ENCODE data around the gene SFMBT1.

SFMBT1 gene

GRCh38 chr3:52887166-52887565 lies 158.7 kb downstream of the SFMBT1 start:
- DNase-seq (ENCODE audit: low spot score) = no peak
- Histone ChIP-seq H3K27ac (ENCODE audit: poor library complexity, severe bottlenecking) (no peak overlapping the region), H3K9me3 (ENCODE audit: severe bottlenecking) (no peaks in the 10 kb centered on the region), H3K4me1 (ENCODE audit: insufficient read depth, poor library complexity, severe bottlenecking) (peaks cover 6% of the 10 kb centered on the region), H3K4me3 (ENCODE audit: severe bottlenecking) (no peak overlapping the region), H3K36me3 (ENCODE audit: low read depth) (peaks cover 14% of the 10 kb centered on the region), H3K27me3 (ENCODE audit: insufficient read depth, poor library complexity, severe bottlenecking) (no peaks in the 10 kb centered on the region)
- ATAC-seq (ENCODE audit: low read depth) = no peak
- TF ChIP-seq CTCF (IDR thresholded peaks at IDR 0.05; ENCODE audit: poor library complexity, severe bottlenecking) = no peak

GRCh38 chr3:52886049-52886730 lies 159.7 kb downstream of the SFMBT1 start:
- ATAC-seq (ENCODE audit: low read depth) (no peak), DNase-seq (ENCODE audit: low spot score) (no peak)
- Histone ChIP-seq H3K4me3 (ENCODE audit: severe bottlenecking) (no peak overlapping the region), H3K27me3 (ENCODE audit: insufficient read depth, poor library complexity, severe bottlenecking) (no peaks in the 10 kb centered on the region), H3K4me1 (ENCODE audit: insufficient read depth, poor library complexity, severe bottlenecking) (peaks cover 6% of the 10 kb centered on the region), H3K27ac (ENCODE audit: poor library complexity, severe bottlenecking) (no peak overlapping the region), H3K36me3 (ENCODE audit: low read depth) (peaks cover 14% of the 10 kb centered on the region), H3K9me3 (ENCODE audit: severe bottlenecking) (no peaks in the 10 kb centered on the region)
- TF ChIP-seq CTCF (IDR thresholded peaks at IDR 0.05; ENCODE audit: poor library complexity, severe bottlenecking) = no peak

GRCh38 chr3:52882377-52882776 lies 163.5 kb downstream of the SFMBT1 start:
- no peak overlapping the region for H3K27ac ChIP-seq (ENCODE audit: poor library complexity, severe bottlenecking)
- no peak overlapping the region for H3K4me3 ChIP-seq (ENCODE audit: severe bottlenecking)
- H3K36me3 ChIP-seq (ENCODE audit: low read depth) = peaks cover 14% of the 10 kb centered on the region
- H3K27me3 ChIP-seq (ENCODE audit: insufficient read depth, poor library complexity, severe bottlenecking) = no peaks in the 10 kb centered on the region
- TF ChIP-seq CTCF (IDR thresholded peaks at IDR 0.05; ENCODE audit: poor library complexity, severe bottlenecking) = no peak
- no peaks in the 10 kb centered on the region for H3K4me1 ChIP-seq (ENCODE audit: insufficient read depth, poor library complexity, severe bottlenecking)
- no peaks in the 10 kb centered on the region for H3K9me3 ChIP-seq (ENCODE audit: severe bottlenecking)
- DNase-seq (ENCODE audit: low spot score) (no peak), ATAC-seq (ENCODE audit: low read depth) (no peak)

- Histone ChIP-seq H3K4me1 (ENCODE audit: insufficient read depth, poor library complexity, severe bottlenecking) (no peaks in the 10 kb centered on the region), H3K9me3 (ENCODE audit: severe bottlenecking) (no peaks in the 10 kb centered on the region), H3K36me3 (ENCODE audit: low read depth) (peaks cover 14% of the 10 kb centered on the region), H3K4me3 (ENCODE audit: severe bottlenecking) (no peak overlapping the region), H3K27ac (ENCODE audit: poor library complexity, severe bottlenecking) (no peak overlapping the region), H3K27me3 (ENCODE audit: insufficient read depth, poor library complexity, severe bottlenecking) (no peaks in the 10 kb centered on the region)
- no peak for DNase-seq (ENCODE audit: low spot score)
- no peak for TF ChIP-seq CTCF (IDR thresholded peaks at IDR 0.05; ENCODE audit: poor library complexity, severe bottlenecking)
- no peak for ATAC-seq (ENCODE audit: low read depth)
These were observed 164.0 kb downstream of the SFMBT1 start for GRCh38 chr3:52881871-52882270.

- Histone ChIP-seq H3K9me3 (ENCODE audit: severe bottlenecking) (no peaks in the 10 kb centered on the region), H3K27ac (ENCODE audit: poor library complexity, severe bottlenecking) (no peak overlapping the region), H3K4me1 (ENCODE audit: insufficient read depth, poor library complexity, severe bottlenecking) (no peaks in the 10 kb centered on the region), H3K4me3 (ENCODE audit: severe bottlenecking) (no peak overlapping the region), H3K36me3 (ENCODE audit: low read depth) (peaks cover 13% of the 10 kb centered on the region), H3K27me3 (ENCODE audit: insufficient read depth, poor library complexity, severe bottlenecking) (no peaks in the 10 kb centered on the region)
- DNase-seq (ENCODE audit: low spot score) = no peak
- no peak for ATAC-seq (ENCODE audit: low read depth)
- TF ChIP-seq CTCF (IDR thresholded peaks at IDR 0.05; ENCODE audit: poor library complexity, severe bottlenecking) = no peak
These were observed 165.4 kb downstream of the SFMBT1 start for GRCh38 chr3:52880474-52880873.
